Pons (tissue), 1 donor: ENCODE measurements around the gene STX16.

Source experiments
- DNase-seq: peaks from one replicate; pipeline ENCODE4 v3.0.0-alpha.2; 2016; ENCODE audit warnings: low spot score

STX16 gene

DNA sequence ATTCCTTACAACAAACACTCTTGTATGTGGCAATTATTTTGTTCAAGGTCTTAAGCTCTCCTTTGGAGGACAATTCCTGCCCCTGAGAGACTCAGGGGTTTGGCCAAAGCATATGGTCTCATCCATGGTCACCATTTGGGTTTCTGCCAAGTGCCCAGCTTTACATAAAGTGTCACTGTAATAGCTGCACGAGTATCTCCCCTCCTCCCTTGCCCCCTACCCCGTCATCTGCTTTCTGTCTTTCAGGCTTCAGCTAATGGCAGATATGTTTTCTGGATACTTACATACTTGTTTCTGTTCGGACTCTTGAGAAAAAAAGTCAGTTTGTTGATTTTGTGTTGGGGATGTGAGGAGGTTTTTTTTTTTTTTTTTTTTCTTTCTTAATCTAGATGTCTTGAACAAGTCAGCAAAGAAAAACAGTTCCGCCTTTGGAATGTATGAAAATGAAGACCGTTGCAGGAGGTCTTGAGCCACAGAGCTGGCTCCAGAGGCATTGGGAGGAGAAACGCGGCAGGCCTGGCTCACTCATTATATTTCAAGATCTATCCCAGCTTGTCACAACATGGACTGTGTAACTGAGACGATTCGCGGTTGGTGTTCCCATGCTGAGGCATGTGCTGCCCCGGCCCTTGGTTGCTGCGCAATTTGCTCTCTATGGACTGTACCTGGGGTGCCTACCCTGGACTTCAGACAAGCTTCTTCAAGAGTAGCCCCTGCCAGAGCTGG is 32.6 kb upstream of the STX16 start:
- no peak for DNase-seq

DNA sequence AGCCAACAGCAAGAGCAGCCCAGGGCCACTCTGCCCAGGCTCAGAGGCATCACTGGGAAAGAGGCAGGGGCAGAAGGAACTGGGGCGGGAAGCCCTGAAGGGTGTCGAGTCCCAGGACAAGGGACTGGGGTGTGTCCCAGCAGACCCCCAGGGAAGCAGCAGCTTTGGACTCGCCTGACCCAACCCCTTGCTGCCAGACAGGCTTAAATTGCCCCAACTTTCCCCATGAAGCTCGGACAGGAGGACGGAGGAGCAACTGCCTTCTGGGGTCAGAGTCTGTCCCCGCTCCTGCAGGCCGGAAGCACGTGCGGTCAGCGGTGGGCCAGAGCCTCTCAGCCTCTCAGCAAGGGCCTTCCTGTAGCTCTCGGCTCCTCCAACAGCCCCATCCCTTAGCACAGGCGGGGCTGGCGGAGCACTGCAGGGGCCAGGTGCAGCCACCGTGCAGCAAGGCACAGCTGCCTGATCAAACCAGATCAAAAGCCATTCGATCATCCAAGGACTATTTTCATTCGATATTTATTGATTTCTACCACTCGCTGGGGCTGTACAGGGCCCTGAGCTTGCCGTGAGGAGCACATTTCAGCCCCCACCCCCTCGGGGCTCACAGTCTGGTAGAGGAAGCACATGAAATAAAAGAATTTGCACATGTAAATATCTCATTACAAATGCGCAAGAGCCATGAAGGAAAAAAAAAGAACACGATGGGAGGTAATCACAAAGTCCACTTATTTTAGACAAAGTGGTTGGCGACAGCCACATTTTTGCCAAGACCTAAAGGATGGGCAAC is 31.8 kb upstream of the STX16 start:
- no peak for DNase-seq

GRCh38 chr20:58619864-58620431 is 31.1 kb upstream of the STX16 start:
- no peak for DNase-seq

GRCh38 chr20:58621906-58622548 is 29.1 kb upstream of the STX16 start:
- DNase-seq, result no peak

GRCh38 chr20:58622671-58623578 is 28.2 kb upstream of the STX16 start:
- DNase-seq, result no peak

DNA sequence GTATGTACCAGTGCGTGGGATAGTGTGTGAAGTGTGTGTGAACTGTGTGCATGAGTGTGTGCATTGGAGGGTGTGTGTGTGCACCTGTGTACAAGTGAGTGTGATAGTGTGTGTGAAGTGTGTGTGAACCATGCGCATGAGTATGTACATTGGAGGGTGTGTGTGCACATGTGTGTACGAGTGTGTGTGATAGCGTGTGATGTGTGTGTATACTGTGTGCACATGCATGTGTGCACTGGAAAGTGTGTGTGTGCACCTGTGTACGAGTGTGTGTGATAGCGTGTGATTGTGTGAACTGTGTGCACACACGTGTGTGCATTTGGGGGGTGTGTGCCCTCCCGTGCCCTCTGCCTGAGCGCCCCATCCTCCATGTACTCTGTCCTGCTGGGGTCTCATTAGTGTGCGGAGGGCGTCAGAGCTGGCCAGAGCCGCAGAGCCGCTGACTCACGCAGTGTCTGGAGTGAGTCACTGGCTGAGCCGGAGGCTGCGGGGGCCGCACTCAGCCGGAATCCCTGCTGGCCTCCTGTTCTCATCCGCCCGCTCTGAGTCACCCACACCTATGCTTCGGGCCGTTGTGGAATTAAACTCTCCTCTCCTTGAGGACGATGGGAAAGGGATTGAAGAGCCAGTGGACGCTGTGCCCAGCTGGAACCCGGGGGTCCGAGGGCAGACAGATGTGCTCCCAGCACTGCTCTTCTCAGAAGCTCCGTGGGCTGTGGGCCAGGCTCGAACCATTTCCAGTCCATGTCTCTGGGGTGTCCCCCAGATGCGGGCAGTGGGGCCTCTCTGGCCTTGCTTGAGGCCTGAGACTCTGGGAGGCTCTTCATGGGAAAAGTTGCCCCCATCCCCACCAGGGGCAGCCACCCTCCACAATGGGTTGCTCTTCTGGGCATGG is 27.3 kb upstream of the STX16 start:
- DNase-seq, result no peak

DNA sequence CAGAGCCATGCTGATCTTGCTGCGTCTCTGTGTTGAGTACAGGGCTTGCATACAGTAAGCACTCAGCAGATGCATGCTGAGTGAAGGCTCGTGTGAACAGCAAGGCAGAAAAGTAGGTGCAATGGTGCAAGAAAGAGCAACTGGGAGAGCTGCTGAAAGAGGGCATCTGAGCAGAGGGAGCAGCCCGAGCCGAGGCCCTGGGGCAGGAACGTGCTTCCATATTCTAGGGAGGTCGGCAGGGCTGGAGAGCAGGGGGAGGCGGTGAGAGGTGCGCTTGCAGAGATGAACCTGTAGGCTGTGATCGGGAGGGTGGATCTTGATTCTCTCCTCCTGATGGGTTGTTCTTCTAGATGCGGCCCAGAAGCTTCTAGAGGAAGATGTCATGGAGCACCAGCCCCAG is 26.4 kb upstream of the STX16 start:
- DNase-seq, result no peak

DNA sequence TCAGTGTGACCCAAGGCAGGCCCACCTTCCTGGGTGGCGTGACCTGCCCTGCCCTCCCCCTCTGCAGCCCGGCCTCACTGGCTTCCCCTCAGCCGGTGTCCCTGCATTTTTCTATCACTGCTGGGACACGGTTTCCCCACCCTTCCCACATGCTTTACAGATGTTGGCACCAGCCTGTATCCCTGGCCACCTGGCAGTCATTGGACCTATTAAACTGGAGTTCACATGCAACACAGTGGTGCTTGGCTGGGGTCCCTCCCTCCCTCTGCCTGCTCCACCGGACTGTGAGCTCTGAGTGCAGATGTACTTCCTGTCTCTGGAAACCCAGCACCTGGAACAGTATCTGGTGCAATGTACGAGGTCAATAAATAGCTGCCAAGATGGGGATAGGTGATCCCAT is 25.5 kb upstream of the STX16 start:
- no peak for DNase-seq

GRCh38 chr20:58626051-58626450 is 25.0 kb upstream of the STX16 start:
- no peak for DNase-seq

DNA sequence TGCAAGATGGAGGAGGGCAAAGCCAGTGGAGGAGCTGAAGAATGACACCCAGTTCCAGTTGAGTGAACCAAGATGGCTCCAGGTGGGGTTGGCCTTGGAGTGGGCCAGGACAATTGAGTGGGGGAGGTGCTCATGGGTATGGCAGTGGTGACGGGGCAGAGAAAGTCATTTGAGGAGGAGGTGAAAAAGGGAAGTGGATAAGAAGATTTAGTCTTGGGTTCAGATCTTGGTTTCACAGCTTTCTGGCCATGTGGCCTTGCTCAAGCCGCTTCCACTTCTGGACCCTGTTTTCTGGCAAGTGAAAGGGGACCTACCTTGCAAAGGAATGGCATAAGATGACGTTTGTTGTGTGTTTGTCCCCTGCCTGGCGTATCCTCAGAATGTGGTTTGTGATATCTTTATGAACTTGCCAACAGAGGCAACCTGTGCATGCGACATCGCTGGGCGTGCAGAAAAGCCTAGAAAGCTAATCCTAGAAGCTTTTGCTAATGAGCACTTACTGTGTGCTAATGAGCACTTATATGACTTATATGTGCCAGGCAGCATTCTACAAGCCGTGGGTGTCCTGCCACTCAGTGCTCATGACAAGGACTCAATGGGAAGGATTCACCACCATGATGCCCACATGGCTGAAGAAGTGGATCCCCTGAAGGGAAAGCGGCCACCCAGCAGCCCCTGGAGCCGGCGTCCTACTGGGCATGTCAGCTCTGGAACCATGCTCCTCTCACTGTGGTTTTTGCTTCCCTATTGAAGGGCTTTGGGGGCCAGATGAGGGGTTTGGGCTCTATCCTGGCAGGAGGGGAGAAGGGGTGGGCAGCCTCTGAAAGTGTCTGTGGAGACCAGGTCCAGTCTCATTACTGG is 23.6 kb upstream of the STX16 start:
- DNase-seq, result no peak

DNA sequence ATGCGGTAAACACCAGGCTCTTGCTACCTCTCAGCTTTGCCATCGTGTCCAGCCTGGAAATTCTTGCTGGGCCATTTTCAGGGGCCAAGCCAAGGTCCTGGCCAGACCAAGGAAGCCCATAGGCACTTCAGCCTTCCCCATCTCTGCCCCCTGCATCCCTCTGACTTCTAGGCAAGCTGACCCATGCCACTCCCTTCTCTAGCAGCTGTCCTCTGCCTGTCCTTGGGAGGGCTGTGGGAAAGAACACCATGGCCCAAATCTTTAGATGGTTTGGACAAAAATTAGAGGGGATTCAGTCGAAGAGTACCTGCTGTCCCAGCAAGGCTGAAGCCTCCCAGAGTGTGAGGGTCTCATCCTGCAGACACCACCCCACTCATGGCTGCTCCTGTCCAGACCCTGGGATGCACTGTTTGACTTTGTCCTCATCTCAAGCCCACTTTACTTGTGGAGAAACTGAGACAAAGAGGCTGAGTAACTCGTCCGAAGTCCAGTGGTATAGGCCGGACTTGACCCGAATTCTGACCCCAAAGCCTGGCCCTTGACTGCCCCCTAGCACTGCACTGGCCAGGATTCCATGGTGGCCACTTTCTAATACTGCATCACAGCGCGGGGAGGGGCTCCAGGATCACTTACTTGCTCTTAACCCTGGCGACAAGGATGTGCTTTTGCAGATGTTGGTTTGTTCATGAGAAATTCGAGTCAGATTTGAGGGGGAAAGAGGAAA is 22.4 kb upstream of the STX16 start:
- no peak for DNase-seq

- DNase-seq, result no peak
Observed at GRCh38 chr20:58629215-58629580, 21.9 kb upstream of the STX16 start.

GRCh38 chr20:58630063-58630462 is 21.0 kb upstream of the STX16 start:
- DNase-seq, result no peak

DNA sequence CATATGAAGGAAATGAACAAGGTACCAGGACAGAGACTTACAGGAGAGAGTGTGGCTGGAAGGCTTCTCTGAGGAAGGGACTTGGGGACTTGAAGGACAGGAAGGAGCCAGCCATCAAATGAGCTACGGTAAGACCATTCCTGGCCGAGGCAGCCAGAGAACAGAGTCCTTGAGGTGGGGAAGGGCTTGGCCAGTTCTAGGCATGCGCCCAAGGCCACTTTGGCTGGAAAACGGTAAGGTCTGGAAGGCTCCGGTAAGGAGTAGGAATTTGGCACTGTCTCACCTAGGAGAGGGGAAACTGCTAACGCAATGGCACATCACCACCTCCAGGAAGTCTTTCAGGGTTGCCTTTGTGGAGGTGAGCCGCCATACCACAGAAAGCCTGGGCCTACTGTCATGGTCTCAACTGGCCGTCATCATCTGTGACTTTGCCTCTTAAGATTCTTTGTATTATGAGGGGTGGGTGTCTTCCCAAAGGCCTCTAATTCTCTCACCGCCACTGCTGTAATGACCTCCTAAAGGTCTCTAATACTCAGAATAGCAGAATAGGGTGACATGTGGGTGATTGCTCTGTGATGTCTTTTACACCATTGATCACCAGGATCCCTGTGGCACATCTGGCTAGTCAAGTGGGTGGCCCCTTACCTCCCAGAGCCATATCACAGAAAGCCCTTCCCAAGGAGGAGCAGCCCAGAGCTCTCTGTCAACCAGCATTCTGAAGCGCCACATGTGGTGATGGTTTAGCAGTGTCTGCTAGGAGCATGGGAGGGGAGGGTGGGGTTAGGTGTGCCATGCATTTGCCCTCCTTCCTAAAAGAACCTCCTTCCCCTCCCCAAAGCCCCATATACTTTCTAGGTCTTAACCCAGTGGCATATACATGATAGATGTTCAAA is 17.7 kb upstream of the STX16 start:
- no peak for DNase-seq

DNA sequence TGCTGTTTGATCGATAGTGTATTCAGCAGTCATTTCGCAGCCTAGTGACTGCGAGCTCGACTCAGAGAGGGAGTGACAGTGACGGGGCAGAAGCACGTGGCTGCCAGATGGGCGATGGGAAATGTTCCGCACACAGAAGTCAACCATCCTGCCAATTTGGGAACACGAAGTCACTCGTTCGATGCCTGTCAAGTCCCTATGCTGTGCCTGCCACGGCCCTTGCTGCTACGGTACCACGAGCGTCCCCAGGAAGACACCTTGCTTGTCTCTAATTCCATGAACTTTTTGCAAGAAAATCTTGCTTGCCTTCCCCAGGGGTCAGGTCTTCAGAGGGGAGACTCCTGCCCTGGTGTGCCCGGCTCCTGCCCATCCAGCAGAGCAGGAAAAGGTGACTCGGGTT is 17.0 kb upstream of the STX16 start:
- DNase-seq, result no peak

DNA sequence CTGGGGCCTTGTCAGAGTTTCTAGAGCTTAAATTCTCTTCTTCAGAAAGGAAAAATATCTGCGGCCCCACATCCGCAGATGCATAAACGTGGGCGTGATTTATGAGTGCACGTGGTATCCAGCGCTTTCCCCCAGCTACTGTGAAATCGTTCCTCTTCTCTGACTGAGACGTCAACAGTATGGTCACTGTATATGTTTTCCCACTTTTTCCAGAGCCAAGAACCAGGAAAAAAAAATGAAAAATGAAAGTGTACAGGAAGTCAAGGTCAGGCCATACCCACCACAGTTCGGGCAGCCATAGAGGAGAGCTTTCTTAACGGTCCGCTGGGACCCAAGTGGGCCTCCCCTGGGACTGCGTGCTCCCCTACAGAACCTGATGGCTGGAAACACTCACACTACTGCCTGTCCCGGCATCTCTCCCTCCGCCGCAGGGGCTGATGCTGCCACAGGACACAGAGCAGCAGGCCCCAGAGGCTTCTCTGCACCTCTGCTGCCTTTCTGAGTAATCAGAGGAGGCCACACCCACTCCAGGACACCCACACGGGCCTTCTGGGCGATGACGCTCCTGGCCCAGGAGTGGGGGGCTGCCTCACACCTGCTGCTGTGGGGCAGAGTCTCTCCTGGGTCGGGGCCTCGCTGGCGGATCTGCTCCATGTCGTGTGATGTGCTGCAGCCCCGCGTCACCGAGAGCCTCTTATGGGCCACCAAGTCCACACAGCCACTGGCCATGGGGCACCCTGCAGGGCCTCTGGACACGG is 16.4 kb upstream of the STX16 start:
- no peak for DNase-seq

GRCh38 chr20:58635279-58635665 is 15.8 kb upstream of the STX16 start:
- DNase-seq, result no peak
